SKM-1 treated with dmso at 0.1 percent for 144 hours (cell line): ENCODE measurements around the gene SPATA2.
A peak's percentile ranks its signal among the peaks of the same experiment; 100 is the strongest.

Source experiments
- DNase-seq: peaks from one replicate; lab custom pipeline; 2025; ENCODE audit not compliant: unreplicated experiment; lab: John Stamatoyannopoulos, UW

SPATA2 gene

DNA sequence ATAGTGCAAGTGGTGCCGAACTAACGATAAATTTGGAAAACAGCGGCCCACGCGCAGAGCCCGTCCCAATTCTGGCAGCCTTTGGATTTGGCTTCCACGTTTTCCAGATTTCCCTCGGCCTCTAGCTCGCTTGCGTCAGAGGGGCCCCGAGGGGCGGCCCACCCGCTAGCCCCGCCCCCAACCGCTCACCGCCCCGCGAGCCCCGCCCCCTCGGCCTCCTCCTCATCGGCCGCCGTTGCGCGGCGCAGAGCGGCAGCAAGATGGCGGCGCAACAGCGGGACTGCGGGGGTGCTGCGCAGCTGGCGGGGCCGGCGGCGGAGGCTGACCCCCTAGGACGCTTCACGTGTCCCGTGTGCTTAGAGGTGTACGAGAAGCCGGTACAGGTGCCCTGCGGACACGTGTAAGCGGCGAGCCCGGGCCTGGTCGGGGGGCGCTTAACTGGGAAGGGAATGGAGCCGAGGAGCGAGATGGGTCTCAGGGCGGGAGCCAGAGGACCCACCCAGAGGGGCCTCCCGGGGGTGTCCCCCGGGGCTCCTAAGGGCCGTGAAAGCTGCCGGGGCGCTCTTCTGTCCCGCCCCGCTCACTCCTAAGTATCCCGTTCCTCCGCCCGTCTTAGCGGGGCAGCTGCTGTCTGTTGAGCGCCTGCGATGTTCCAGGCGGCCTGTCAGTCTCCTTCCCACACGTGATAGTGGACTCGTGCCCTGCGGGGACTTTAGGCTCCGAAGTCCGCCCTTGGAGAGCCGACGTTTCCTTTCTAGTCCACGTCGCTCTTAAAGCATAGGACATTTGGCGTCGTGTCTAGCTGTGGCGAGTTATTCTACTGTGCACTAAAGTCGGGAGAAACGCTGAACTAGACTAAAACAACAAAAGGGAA, 21.1 kb upstream of the SPATA2 start, which contains the start of gene RNF114:
TSS of gene RNF114 (plus strand) at position 245 of the 874 bp plus-strand sequence. CDS start at position 261, 16 bp downstream.
- peak; percentile 82 for DNase-seq

DNA sequence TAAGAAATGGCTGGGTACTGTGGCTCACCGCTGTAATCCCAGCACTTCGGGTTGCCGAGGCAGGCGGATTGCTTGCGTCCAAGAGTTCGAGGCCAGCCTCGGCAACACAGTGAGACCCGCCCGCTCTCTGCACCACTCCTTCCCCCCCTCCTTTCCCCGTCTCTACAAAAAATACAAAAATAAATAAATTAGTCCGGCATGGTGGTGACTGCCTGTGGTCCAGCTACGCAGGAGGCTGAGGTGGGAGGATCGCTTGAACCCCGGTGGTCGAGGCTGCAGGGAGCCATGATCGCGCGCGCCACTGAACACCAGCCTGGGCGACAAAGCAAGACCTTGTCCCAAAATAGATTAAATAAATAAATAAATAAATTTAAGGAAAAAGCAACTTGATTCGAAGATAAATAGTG, 20.4 kb upstream of the SPATA2 start:
- no peak for DNase-seq

DNA sequence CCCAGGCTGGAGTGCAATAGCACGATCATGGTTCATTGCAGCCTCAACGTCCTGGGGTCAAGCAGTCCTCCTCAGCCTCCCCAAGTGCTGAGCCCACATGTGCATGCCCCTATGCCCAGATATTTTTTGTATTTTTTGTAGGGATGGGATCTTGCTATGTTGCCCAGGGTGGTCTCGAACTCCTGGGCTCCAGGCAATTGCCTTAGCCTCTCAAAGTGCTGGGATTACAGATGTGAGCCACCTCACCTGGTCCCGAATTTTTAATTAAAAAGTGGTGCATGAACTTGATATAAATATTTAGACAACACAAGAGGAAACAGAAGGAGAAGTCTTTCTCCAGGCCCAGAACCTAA, 13.8 kb upstream of the SPATA2 start:
- DNase-seq = no peak

DNA sequence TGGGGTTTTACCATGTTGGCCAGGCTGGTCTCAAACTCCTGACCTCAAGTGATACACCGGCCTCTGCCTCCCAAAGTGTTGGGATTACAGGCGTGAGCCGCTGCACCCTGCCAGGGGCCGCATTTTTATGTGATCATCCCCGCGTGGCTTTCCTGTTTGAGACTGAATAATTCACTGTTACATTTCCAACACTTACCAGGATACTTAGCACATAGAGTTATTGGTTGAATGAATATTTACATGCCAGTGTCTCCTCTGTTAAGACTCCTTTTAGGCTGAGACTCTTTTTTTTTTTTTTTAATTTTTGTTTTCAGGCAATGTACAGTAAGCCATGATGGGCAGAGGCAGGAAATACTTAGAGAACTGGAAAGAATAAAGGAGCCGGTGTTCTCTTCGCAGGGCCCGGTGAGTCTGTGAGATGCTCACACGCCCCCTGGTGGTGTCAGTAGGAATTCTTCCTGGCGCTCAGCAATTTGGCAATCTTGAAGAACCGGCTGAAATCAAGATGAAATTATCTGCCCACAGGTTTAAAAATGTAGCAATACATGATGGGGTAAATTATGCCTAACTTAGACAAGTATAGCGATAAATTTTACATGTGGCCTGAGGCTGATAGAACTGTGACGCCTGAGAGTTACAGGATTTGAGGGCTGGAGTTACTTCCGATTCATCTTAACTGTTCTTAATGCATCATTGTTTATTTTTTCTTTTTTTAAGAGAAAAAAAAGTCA, 13.2 kb upstream of the SPATA2 start:
- peak; percentile 81 for DNase-seq

DNA sequence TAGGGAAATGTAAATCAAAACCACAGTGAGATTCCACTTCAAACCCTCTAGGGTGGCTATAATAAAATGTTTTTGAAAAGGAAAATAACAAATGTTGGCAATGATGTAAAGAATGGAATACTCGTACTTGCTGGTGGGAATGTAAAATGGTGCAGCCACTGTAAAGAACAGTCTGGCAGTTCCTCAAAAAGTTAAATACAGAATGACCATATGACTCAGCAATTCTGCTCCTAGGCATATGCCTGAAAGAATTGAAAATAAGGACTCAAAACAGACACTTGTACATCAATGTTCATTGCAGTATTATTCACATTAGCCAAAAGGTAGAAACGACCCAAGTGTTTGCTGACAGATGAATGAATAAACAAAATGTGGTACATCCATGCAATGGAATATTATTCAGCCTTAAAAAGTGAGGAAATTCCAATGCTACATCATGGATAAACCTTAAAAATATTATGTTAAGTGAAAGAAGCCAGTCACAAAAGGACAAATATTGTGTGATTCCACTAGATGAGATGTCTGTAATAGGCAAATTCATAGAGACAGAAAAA, 10.6 kb upstream of the SPATA2 start:
- no peak for DNase-seq

DNA sequence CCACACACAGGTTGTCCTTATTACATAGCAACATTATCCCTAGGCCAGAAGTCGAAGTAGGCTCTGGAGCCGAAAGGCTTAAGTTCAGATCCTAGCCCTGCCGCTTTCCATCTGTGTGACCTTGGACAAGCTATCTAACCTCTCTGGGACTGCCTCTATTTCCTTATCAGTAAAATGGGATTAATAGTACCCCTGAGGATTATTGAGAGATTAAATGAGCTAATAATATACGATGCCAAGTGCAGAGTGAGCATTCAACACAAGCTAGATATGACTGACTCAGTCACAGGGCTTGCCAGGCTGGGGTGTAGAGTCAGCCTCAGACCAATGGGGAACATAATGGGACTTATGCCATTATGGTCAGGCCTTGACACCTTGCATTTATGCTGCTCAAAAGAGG, 8.9 kb upstream of the SPATA2 start:
- DNase-seq = no peak

DNA sequence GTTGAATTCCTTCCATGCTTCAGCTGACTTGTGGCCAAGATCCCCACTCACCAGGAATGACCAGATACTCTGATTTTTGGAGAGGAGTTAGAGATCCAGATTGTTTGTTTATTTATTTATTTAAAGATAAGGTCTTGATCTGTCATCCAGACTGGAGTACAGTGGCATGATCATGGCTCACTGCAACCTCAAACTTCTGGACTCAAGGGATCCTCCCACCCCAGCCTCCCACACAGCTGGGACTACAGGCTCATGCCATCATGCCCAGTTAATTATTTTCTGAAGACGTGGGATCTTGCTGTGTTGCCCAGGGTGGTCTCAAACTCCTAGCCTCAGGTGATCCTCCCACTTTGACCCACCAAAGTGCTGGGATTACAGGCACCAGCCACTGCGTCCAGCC, 4.1 kb upstream of the SPATA2 start:
- DNase-seq = no peak

DNA sequence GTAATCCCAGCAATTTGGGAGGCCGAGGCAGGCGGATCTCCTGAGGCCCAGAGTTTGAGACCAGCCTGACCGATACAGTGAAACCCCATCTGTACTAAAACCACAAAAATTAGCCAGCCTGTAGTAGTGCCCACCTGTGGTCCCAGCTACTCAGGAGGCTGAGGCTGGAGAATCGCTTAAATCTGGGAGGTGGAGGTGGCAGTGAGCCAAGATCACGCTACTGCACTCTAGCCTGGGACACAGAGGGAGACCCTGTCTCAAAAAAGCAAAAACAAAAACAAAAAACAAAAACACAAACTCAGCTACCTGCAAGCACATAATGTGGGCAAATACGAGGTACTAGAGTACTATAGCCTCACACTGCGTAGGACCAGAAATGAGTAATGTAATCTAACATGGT, 3.7 kb upstream of the SPATA2 start:
- DNase-seq = no peak

DNA sequence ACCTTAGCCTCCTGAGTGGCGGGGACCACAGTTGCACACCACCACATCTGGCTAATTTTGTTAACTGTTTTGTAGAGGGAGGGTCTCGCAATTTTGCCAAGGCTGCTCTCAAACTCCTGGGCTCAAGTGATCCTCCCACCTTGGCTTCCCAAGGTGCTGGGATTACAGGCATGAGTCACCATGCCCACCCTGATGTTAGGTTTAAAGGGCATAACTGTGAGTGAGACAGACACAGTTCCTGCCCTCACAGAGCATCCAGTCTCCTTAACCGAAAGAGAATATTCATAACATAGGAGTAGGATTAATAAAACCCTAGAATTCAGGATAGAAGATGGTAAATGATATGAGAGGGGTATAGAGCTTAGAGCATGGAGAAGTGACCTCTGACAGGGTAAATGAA, 3.1 kb upstream of the SPATA2 start:
- no peak for DNase-seq

DNA sequence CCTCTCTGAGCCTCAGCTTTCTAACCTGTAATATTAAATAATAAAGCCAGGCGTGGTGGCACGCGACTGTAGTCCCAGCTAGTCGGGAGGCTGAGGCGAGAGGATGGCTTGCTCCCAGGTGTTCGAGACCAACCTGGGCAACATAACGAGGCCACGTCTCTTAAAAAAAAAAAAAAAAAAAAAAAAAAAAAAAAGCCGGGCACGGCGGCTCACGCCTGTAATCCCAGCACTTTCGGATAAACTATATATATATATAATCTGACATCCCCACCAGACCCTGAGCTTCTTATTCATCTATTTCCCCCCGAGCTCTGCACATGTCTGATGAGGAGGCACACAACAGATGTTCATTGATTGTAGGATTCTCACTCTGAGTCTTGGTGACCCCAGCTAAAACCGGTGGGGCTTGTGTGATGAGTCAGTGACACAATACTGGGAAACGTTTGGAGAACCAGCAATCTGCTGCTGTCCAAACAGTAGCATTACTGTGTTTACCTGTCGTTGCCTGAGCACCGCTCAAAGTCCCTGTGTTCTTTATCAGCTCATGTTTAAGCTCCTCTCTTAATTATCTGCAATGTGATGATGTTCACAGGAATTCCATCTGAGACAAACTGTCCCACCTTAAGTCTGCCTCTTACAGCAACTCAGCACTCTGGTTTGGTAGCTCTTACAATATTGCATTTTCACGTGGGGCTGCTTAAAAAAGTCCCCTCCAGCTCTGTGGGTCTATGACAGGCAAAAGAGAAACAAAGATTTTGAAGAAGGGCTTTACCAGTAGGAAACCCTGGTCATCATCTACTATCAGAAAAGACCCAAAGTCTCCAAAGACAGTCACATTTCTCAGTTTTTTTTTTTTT, 1.0 kb upstream of the SPATA2 start:
- no peak for DNase-seq

DNA sequence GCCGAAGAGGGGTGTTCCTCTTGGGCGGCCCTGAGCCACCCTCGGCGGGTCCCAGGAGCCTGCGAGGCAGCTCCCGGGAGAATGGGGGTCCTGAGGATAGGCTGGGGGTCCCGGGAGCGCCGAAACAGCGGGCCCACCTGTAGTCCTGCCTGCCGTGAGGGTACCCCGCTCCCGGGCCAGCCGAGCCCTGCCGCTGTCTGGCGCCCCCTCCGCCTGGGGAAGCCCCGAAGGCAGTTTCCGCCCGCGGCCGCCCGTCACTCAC, 280 bp downstream of the SPATA2 start:
- DNase-seq = no peak

DNA sequence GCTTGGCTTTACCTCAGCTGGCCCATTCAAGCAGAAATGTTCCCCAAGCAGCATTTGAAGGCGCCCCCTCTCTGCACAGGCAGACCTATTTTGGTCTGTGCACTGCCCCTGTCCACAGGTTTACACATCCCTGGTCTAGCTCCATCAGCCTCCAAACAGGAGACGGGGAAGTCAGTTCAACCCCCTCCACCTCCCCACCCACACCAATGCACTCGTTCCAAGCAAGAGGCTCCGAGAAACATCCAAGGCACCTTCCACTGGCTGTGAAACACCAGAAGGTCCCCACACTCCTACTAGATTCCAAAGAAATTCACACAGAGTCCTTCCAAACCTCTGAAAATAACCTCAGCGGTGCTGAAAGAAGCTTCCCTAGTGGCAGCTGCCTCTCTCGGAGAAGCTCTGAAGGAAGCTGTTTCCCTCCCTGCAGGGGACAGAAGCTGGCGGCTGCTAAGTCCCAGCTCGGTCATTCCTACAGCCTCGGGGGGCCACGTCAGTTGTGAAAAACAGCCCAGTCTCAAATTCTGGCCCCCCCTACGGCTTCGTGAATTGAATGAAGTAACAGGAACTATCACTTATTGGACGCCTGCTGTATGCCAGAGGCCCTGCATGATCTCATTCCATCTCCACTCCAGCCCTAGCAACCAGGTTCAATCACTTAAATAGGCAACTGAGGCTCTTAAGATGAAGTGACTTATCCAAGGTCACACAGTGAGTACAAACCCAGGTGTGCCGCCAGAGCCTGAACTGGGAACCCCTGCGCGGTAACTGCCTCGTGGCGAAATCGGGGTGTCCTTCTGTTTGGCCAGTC, 815 bp downstream of the SPATA2 start:
- DNase-seq = no peak

DNA sequence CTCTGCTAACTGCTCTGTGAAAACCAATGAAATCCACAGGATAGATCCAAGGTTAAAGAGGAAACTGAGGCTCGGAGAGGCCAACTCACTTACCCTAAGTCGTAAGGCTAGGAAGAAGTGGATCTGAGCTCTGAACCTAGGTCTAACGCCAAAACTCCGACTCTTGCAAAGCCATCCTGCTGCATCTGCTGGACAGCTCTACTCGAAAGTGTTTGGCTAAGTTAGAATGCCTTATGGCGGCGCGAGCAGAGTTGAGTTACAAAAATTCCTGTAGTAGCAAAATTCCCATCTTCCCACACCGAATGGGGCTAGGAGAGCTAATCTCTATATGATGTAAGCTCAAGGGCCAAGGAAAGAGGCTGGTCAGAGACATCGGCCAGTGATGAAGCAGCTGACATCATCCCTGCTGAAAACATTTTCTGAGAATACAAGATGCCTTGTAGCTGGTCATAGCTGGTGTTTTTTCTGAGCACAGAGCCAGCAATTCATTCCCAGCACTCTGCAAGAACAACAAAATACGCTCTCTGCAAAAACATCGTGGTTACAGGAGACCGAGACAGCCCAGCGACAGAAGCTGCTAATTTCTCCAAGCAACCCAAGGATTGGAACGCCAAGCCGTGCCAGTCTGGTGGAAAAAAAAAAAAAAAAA, 1.8 kb downstream of the SPATA2 start:
- no peak for DNase-seq

DNA sequence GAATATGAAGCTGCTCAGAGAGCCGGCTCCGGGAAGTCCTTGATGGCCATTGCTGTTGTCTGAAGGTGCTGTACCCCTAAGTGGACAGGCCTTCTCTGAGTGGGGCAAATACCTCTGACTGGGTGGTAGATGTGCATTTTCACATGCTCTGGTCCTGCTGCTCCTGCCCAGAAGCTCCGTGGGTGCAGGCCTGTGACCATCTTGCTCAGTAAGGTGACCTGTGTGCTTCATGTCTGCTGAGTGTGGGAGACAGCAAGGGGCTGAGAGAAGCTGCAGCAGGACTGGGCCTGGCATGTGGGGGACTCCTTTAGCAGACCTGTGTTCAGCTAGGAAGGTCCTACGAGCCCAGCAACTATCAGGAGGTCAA, 5.0 kb downstream of the SPATA2 start:
- no peak for DNase-seq

DNA sequence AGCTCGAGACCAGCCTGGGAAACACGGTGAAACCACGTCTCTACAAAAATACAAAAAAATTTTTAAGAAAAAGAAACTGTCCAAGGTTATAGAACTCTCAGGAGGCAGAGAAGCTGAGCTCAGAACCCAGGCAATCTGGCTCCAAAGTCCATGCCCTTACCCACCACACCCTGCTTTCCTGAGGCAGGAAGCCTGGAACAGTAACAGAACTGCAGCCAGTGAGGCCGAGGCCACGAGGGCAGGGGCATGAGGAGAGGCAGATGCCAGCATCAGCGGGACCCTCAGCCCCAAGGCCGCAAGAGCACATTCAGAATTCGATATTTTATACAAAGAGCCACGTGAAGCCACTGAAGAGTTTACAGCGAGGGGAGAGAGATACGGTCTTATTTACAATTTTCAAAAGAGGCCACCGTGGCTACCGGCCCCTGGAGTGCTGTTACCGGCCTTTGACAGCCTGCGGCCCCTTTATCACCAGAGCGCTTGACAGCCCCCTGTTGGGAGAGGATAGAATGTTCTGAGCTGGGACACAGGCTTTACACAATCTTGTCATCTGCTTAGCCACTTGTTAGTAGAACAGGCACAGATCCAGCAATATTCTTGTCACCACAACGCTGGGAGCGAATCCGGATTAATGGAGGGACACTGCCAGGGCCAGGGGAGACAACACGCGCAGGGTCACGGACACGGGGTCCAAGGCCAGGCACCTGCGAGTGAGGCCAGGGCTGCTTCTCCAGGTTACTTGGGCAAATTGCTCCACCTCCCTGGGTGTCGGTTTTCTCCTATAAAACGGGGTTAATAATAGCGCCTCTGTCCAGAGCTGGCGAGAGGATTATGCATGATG, 5.6 kb downstream of the SPATA2 start:
- DNase-seq = no peak

DNA sequence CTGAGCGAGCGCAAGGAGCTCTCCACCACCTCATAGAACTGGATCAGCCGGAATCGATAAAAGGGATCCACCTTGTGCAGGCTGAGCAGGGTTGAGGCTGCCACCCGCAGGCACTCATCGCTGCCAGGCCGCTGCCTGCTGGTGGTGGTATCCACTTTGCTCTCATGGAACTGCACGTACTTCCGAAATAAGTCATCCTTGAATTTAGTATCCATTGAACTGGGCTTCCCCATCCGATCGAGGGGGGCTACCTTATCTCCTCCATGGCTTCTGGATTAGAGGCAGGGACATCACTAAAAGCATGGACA, 7.1 kb downstream of the SPATA2 start:
- DNase-seq = no peak

DNA sequence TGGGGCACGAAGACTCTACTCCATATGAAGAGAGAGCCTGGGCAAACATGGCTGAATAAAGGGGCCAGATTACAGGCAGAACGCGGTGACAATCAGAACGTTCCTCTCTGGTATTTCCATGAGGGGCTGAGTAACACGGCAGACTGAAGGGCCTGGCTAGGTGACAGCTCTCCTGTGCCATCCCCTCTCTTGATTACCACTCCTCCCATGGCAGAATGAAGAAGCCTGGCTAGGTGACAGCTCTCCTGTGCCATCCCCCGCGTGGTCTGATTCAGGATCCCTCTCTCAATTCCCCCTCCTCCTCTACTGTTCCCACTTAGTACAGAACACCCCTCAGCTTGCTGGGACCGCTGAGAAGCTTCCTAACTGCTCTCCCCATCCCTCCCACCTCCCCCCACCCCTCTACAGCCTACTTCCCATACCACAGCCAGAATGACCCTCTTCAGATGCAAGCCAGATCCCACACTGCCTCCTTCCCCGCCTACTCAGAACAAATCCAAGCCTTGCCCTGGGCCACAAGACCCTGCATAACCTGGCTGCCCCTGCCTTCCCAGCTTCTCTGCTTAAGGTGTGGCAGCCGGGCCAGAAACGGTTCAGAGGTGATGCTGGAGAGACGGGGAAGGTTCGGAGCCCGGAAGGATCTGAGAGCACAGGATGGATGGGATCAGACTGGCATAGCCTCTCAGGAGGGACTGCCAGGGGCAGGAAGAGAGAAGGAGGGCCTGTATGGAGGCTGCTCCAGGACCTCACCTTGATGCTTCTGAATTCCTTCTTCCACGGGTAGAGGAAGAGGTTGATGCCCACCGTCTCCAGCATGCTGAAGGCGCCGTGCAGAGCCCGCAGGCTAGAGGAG, 7.7 kb downstream of the SPATA2 start:
- DNase-seq = no peak

DNA sequence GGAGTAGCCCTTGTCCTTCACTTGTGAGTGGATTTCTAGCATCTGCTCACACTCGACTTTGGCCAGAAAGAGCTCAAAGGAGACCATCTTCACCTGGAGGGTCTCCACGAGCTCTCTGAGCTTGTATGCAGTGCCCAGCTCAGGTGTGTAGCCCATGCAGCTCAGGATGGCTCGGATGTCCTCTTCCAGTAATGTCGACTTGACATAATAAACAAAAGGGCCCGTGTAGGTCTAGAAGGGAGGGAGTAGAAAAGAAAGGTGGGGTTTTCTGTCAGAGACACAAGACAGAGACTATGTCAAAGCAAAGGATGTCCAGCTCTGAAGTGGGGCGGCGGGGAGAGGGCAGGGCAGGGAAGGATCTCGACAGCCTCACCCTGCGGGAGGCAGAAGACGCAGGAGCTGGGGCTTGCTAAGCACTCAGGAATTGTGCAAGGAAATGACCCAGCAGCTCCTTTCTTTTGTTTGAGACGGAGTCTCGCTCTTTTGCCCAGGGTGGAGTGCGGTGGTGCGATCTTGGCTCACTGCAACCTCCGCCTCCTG, 8.6 kb downstream of the SPATA2 start:
- no peak for DNase-seq
